Fibroblast of skin of left biceps (primary cell): ENCODE measurements around the gene C1QTNF1.

Experiments used
- DNase-seq, 2 experiments: peaks; one replicate each; pipeline ENCODE4 v3.0.0-alpha.2; 2013; ENCODE audit warnings: low read depth in 2 of 2

C1QTNF1 gene

DNA sequence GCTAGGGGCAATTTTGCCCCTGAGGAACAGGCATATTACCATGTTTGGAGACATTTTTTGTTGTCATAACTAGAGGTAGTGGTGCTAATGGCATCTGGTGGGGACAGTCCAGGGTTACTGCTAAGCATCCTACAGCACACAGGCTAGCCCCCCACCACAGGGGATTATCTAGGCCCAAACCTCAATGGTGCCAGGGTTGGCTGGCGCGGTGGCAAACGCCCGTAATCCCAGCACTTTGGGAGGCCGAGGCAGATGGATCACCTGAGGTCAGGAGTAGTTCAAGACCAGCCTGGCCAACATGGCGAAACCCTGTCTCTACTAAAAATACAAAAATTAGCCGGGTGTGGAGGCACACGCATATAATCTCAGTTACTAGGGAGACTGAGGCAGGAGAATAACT lies 15.2 kb downstream of the C1QTNF1 start:
- no peak for DNase-seq

GRCh38 chr17:79039886-79040285 lies 15.9 kb downstream of the C1QTNF1 start:
- DNase-seq = no peak

DNA sequence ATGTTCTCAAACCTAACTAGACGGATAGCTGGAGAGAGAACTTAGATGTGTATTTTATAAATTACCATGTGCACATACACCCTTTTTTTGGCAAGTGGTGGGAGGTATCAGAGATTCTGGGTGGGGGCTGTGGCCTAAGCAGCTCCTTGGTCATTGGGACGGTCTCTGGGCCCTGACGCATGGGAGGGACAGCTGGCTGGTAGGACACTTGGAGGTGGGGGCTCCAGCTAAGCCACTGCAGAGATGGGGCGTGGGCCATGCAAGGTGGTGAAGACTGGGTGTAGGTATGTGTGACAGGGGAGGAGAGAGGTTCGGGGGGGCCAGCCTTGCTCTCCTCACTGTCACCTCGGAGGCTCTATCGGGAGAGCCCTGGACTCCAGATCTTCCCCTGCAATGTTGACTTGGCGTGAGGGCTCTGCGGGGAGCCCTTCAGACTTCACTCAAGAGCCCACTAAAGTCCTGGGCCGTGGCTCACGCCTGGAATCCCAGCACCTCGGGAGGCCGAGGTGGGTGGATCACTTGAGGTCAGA lies 17.1 kb downstream of the C1QTNF1 start:
- DNase-seq = no peak

- no peak for DNase-seq
These were observed 17.9 kb downstream of the C1QTNF1 start for GRCh38 chr17:79041723-79042420.

DNA sequence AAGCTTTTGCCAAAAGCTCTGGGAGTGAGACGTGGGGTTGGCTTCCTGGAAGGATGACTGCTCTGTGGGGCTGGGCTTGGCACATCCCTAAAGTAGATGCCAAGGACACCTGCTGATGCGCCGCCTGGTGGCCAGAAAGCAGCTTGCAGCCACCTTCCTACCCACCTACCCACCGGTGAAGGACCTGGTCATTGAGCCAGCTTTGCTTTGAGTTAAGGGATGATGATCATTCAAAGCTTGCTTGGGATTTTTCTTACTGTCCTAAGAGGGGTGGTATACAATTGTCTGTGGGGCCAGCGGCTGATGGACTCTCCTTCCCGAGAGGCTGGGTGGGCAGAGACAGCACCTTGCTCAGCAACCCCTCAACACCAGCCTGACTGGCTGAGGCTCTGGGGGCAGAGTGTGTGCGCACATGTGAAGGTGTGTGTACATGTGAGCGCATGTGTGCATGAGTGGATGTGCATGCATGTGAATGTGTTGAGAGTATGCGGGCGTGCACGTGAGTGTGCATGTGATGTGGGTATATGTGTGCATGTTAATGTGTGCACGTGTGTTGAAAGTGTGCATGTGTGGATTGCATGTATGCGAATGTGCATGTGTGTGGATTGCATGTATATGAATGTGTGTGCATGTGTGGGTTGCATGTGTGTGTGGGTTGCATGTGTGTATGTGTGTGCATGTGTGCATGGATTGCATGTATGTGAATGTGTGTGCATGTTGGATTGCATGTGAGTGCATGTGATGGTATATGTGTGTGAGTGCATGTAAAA lies 18.6 kb downstream of the C1QTNF1 start:
- no peak for DNase-seq

- DNase-seq = no peak
These were observed 19.4 kb downstream of the C1QTNF1 start for GRCh38 chr17:79043191-79043930.

DNA sequence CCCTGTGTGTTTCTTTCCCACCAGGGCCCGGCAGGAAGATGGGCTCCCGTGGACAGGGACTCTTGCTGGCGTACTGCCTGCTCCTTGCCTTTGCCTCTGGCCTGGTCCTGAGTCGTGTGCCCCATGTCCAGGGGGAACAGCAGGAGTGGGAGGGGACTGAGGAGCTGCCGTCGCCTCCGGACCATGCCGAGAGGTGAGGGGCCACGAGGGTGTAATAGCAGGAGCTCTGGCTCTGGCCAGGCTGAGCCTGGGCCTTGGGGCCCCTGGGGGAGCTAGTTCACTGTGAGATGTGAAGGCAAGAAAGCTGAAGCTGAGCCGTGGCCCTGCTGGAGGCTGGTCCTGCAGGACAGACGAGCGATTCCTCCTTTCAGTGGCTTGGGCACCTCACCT lies 20.0 kb downstream of the C1QTNF1 start:
- no peak for DNase-seq

DNA sequence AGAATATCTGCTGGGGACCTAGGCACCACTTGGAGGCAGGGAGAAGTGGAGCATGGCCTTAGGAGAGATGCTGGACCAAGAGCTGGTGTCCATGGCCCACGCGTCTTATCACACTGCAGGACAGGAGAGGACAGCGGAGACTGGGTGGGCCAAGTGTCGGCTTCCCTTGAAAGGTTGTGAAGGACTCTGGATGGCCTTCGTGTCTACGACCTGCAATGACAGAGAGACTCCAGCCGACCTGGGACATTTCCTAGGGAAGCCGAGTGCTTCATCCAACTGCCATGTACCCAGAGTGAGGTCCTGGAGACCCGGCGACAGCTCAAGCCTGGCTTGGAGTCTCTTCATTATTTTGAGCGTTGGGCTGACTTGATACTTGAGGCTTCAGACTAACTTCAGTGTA lies 20.5 kb downstream of the C1QTNF1 start:
- DNase-seq = no peak

DNA sequence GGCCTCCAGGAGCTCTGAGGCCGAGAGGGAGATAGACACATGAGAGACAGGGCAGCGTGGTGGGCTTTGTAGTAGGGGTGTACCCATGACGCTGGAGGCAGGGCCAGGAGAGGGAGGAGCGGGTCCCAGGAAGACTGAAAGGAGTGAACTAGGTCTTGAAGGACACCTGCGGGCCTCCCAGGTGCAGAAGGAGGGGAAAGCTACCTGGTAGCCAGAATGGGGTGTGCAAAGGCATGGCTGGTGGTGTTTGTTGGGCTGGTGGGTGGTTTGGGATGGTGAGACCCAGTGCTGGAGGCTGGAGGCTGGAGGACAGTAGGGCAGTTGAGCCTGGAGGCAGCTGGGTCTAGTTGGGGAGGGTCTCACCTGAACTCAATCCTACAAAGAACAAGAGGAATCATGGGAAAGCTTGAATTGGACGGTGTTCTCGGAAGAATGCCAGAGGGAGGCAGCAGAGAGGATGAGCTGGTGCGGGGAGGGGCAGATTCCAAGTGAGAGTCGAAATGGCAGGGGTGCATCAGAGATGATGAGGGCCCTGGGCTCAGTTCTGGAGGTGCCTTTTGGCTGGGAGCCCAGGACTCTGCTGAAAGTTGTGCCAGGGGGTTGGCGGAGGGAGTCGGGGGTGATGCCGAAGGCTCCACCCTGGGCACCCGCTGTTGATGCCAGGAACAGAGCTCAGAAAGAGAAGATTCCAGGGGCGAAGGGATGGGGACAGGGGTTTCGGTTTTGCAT lies 21.2 kb downstream of the C1QTNF1 start:
- no peak for DNase-seq

DNA sequence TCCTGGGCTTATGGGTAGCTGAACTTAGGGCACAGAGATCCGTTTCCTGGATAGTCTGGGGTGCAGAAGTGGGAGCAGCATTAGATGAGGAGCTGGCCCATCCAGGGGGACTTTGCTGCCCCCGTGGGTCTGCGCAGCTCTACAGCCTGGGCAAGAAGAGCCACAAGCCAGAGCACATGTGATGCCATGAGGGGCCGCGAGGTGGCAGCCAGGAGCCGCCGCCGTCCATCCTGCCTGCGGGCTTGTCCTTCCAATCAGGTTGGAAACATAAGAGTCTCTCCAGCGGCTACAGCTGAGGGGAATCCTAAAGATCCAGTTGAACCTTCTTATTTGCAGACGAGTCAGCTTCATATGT lies 21.9 kb downstream of the C1QTNF1 start:
- no peak for DNase-seq

DNA sequence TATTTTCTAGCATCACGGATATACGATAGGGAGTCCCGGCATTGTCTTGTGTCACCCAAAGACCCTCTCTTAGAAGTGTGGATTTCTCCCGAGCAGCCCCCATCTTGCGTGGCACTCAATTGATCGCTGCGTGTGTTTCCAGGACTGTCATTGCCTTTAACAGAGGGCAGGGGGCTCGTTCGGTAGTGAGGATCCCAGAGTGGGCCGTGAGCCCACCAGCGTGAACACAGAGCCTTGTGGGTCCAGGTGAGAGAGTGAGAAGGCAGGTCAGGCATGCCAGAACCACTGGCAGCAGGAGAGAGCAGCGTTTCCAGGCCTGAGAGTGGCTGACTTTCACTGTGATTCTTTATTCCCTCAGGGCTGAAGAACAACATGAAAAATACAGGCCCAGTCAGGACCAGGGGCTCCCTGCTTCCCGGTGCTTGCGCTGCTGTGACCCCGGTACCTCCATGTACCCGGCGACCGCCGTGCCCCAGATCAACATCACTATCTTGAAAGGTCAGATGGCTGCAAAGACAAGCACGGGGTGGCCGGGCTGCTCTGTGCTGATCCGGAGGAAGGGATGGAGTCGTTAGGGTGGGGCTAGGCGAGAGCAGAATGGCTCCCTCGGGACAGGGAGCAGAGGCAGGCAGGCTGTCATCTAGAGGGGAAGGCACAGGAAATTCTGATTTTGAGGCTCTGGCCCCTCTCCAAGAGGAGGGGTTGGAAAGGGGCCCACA lies 22.4 kb downstream of the C1QTNF1 start:
- no peak for DNase-seq

GRCh38 chr17:79046916-79047280 lies 22.9 kb downstream of the C1QTNF1 start:
- no peak for DNase-seq

- DNase-seq = no peak
These were observed 23.4 kb downstream of the C1QTNF1 start for GRCh38 chr17:79047291-79047920.

DNA sequence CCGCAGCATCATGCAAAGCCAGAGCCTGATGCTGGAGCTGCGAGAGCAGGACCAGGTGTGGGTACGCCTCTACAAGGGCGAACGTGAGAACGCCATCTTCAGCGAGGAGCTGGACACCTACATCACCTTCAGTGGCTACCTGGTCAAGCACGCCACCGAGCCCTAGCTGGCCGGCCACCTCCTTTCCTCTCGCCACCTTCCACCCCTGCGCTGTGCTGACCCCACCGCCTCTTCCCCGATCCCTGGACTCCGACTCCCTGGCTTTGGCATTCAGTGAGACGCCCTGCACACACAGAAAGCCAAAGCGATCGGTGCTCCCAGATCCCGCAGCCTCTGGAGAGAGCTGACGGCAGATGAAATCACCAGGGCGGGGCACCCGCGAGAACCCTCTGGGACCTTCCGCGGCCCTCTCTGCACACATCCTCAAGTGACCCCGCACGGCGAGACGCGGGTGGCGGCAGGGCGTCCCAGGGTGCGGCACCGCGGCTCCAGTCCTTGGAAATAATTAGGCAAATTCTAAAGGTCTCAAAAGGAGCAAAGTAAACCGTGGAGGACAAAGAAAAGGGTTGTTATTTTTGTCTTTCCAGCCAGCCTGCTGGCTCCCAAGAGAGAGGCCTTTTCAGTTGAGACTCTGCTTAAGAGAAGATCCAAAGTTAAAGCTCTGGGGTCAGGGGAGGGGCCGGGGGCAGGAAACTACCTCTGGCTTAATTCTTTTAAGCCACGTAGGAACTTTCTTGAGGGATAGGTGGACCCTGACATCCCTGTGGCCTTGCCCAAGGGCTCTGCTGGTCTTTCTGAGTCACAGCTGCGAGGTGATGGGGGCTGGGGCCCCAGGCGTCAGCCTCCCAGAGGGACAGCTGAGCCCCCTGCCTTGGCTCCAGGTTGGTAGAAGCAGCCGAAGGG lies 24.2 kb downstream of the C1QTNF1 start:
- DNase-seq = no peak

GRCh38 chr17:79048826-79049755 lies 25.1 kb downstream of the C1QTNF1 start:
- DNase-seq = no peak

DNA sequence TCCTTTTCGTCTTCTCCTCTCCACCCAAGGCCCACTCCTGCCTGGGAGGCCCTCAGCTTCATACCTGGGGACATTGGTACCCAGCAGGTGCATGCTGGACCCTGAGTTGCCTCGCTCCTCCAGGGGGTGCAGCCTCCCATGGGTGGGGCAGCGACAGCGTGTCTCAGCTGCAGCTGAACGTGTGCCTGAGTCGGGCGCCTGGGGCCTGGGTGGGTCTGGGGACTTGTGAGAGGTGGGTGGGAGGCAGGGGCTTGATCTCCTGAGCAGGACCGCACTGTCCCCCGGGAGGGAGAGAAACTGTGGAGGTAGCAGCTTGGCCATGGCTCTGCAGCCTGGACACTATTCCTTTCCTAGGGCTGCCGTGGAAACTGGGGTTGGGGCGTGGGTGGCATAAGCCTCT lies 25.9 kb downstream of the C1QTNF1 start:
- DNase-seq = no peak

DNA sequence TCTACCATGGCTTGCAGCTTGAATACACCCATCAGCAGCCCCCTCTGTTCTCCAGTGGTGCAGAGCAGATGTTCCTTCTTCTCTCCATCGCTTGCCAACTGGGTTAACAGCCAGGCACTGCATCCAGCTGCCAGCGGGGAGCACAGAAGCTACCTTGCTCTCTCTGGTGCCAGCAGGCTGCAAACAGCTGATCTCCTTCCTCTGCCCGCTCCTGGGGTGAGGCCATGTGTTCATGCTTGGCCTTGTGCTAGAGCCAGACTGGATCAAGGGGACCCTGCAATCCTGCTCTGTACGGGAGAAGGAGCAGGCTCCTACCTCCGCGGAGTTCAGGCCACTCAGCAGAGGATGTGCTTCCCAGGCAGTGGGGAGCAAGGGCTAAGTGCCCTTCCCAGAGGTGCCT lies 26.6 kb downstream of the C1QTNF1 start:
- DNase-seq = no peak

- no peak for DNase-seq
These were observed 27.3 kb downstream of the C1QTNF1 start for GRCh38 chr17:79051306-79051705.

DNA sequence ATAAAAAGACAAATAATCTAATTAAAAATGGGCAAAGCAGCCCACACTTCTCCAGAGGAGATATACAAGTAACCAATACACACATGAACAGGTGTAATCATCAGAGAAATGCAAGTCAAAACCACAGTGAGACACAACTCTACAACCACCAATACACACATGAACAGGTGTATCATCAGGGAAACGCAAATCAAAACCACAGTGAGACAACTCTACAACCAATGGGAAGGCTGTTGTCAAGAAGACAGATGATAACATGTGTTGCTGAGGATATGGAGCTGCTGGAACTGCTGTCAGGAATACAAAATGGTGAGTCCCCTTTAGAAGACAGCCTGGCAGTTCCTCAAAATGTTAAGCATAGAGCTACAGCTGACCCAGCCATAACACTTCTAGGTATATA lies 28.2 kb downstream of the C1QTNF1 start:
- DNase-seq = no peak
